ENCODE measurements around the gene DYNLRB2.
A peak's percentile ranks its signal among the peaks of the same experiment; 100 is the strongest.

DYNLRB2 gene

DNA sequence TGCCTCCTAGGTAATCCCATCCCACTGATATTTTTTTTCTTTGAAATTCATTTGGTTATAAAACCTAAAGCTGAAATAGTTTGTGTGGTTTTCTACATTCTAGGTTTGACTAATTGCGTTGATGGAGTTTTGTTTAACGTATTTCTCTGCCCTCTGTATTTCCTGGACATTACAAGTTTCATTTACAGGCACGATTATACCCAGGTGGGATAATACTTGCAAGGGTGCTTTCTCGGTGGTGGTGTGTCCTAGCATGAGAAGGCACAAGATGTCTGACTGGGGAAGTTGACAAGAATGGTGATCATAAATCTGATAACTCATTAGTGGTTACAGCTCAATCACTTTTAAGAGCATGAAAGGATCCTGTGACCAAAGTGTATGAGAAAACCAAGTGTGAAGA lies 45.0 kb downstream of the DYNLRB2 start:
- Histone ChIP-seq H2AFZ (ENCODE audit: low read depth) (peak overlapping the region; percentile 20; the same call in 1 of the 2 replicates), H3K9ac (no peak overlapping the region), H3K79me2 (ENCODE audit: insufficient read depth, low read depth) (no peaks in the 10 kb centered on the region), H3K4me3 (IDR thresholded peaks at IDR 0.05; ENCODE audit: insufficient read depth, low read depth, low read length) (no peak overlapping the region), H3K4me2 (peak overlapping the region; percentile 95), H3K36me3 (ENCODE audit: insufficient read depth) (no peaks in the 10 kb centered on the region), H3K27me3 (ENCODE audit: insufficient read depth, low read depth) (no peaks in the 10 kb centered on the region), H3K27ac (peak overlapping the region; percentile 91), H4K20me1 (ENCODE audit: insufficient read depth) (no peaks in the 10 kb centered on the region), H3K4me1 (ENCODE audit: low read depth, poor library complexity, severe bottlenecking) (peaks cover 100% of the 10 kb centered on the region)
- TF ChIP-seq, protein P1, sequence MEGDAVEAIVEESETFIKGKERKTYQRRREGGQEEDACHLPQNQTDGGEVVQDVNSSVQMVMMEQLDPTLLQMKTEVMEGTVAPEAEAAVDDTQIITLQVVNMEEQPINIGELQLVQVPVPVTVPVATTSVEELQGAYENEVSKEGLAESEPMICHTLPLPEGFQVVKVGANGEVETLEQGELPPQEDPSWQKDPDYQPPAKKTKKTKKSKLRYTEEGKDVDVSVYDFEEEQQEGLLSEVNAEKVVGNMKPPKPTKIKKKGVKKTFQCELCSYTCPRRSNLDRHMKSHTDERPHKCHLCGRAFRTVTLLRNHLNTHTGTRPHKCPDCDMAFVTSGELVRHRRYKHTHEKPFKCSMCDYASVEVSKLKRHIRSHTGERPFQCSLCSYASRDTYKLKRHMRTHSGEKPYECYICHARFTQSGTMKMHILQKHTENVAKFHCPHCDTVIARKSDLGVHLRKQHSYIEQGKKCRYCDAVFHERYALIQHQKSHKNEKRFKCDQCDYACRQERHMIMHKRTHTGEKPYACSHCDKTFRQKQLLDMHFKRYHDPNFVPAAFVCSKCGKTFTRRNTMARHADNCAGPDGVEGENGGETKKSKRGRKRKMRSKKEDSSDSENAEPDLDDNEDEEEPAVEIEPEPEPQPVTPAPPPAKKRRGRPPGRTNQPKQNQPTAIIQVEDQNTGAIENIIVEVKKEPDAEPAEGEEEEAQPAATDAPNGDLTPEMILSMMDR (conservative IDR thresholded peaks at IDR 0.05; ENCODE audit: low read depth, low read length), result no peak

DNA sequence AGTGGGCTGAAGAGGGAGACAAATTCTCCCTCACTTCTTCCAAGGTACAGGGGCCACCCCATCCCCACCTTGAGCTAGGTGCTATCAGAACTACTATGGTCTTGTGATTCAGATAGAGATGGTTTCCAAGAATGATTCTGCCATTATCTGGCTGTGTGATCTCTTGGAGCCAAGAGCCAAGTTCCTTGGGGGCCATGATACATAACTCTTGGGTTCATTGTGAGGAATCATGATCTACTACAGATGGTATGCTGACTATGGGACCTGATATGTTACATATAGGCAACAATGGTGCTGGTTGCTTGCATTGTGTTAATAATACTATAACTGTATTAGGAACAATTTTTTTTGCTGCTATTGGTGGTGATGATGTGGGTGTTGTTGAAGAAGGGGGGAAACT lies 45.7 kb downstream of the DYNLRB2 start:
- Histone ChIP-seq H3K4me3 (IDR thresholded peaks at IDR 0.05; ENCODE audit: insufficient read depth, low read depth, low read length) (no peak overlapping the region), H3K27ac (peak overlapping the region; percentile 91), H3K4me2 (peak overlapping the region; percentile 95), H4K20me1 (ENCODE audit: insufficient read depth) (no peaks in the 10 kb centered on the region), H2AFZ (ENCODE audit: low read depth) (no peak overlapping the region), H3K27me3 (ENCODE audit: insufficient read depth, low read depth) (no peaks in the 10 kb centered on the region), H3K36me3 (ENCODE audit: insufficient read depth) (no peaks in the 10 kb centered on the region), H3K79me2 (ENCODE audit: insufficient read depth, low read depth) (no peaks in the 10 kb centered on the region), H3K9ac (no peak overlapping the region), H3K4me1 (ENCODE audit: low read depth, poor library complexity, severe bottlenecking) (peaks cover 100% of the 10 kb centered on the region)
- TF ChIP-seq, protein P1 (conservative IDR thresholded peaks at IDR 0.05; ENCODE audit: low read depth, low read length), result no peak

DNA sequence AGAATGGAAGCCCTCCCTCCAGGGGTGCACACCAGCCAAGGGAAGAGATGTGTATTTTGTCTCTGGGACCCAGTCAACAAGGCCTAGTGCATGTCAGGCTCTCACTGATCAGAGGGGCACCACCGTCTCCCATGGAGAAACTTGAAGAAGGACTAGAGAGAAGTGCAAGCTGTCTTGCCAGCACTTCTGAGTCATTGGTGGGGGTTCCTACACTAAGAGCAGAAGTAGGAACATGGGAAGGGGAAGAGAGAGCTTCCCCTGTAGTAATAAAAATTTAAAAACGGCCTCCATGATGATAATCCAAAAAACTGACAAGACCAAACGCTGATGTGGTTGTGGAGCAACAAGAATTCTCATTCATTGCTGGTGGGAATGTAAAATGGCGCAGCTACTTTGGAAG lies 46.3 kb downstream of the DYNLRB2 start:
- no peaks in the 10 kb centered on the region for H3K27me3 ChIP-seq (ENCODE audit: insufficient read depth, low read depth)
- TF ChIP-seq, protein P1 (conservative IDR thresholded peaks at IDR 0.05; ENCODE audit: low read depth, low read length), result no peak

DNA sequence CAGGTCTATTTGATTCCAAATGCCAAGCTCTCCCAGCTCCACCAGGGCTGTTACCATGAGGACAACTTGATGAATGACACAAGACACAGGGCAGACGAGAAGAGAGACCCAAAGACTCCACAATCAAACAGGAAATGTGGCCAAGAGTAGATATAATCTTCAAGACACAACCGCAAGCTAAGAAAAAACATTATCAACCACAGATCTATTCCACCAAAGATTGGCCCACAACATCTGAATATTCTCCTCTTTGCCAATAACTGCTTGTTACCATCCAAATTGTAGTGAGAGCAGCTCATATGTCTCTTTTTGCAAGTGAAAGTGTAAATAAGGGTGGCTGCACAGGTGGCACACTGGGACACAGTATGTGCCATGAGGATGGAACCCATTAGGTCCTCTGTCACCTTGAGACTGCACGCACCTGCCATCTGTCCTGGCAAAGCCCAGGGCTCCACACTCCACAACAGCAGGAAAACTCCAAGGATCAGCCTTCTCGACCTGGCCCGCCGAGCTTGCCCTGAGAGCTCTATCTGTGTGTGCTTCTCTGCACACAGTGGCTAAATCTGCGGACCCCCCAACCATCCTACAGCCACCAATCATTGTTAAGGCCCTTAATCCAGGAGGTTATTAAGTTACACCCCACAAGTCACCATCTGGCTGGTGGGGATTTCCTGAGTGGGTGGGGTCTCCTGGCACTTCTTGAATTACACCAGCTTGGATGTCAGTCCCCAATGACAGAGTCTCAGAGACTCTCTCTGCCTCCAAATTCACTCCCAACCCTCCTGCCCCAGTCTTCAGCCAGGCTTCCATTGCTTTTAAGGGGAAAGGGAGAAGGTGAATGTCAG lies 50.5 kb downstream of the DYNLRB2 start:
- TF ChIP-seq, protein P1 (conservative IDR thresholded peaks at IDR 0.05; ENCODE audit: low read depth, low read length), result no peak
- no peaks in the 10 kb centered on the region for H3K36me3 ChIP-seq (ENCODE audit: insufficient read depth)
- no peaks in the 10 kb centered on the region for H3K27me3 ChIP-seq (ENCODE audit: insufficient read depth, low read depth)
- H4K20me1 ChIP-seq (ENCODE audit: insufficient read depth), result no peaks in the 10 kb centered on the region
- H3K4me1 ChIP-seq (ENCODE audit: low read depth, poor library complexity, severe bottlenecking), result peaks cover 71% of the 10 kb centered on the region
- H3K27ac ChIP-seq, result peak overlapping the region; percentile 79
- peak overlapping the region; percentile 40; the same call in 1 of the 2 replicates for H3K9ac ChIP-seq
- H3K4me3 ChIP-seq (IDR thresholded peaks at IDR 0.05; ENCODE audit: insufficient read depth, low read depth, low read length), result no peak overlapping the region
- peak overlapping the region; percentile 71 for H3K4me2 ChIP-seq
- no peaks in the 10 kb centered on the region for H3K79me2 ChIP-seq (ENCODE audit: insufficient read depth, low read depth)
- H2AFZ ChIP-seq (ENCODE audit: low read depth), result 0 out of 2 replicates have a peak overlapping the region, but pooled peaks have one; percentile 8

More for the DNA sequence above, 46.3 kb downstream of the DYNLRB2 start:
- H3K36me3 ChIP-seq (ENCODE audit: insufficient read depth), result no peaks in the 10 kb centered on the region
- no peaks in the 10 kb centered on the region for H4K20me1 ChIP-seq (ENCODE audit: insufficient read depth)
- H3K79me2 ChIP-seq (ENCODE audit: insufficient read depth, low read depth), result no peaks in the 10 kb centered on the region
- H2AFZ ChIP-seq (ENCODE audit: low read depth), result no peak overlapping the region
- no peak overlapping the region; the same call in 1 of the 2 replicates for H3K4me2 ChIP-seq
- H3K4me1 ChIP-seq (ENCODE audit: low read depth, poor library complexity, severe bottlenecking), result peaks cover 100% of the 10 kb centered on the region
- H3K9ac ChIP-seq, result no peak overlapping the region
- no peak overlapping the region for H3K27ac ChIP-seq
- no peak overlapping the region for H3K4me3 ChIP-seq (IDR thresholded peaks at IDR 0.05; ENCODE audit: insufficient read depth, low read depth, low read length)

Measured in KMS-11 (cell line).